ENCODE data around the gene JAK3.

DNA sequence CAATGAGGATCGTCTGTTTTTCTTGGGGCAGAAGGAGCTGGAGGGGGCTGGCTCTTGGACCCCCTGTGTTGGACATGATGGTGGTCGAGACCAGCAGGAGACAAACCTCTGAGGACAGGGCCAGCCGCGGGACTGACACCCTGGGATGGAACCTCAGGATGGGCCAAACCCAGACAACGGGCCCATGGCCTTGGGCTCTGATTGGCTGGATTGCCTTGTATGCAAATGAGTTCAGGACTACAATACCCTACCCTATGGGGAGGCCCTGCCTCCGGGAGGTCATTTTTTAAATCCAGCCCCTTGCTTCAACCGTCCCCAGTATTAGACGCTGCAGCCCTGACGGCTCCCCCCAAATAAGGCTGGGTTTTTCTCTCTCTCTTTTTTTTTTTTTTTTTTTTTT, 46.0 kb upstream of the JAK3 start:
- TF ChIP-seq, protein P1, sequence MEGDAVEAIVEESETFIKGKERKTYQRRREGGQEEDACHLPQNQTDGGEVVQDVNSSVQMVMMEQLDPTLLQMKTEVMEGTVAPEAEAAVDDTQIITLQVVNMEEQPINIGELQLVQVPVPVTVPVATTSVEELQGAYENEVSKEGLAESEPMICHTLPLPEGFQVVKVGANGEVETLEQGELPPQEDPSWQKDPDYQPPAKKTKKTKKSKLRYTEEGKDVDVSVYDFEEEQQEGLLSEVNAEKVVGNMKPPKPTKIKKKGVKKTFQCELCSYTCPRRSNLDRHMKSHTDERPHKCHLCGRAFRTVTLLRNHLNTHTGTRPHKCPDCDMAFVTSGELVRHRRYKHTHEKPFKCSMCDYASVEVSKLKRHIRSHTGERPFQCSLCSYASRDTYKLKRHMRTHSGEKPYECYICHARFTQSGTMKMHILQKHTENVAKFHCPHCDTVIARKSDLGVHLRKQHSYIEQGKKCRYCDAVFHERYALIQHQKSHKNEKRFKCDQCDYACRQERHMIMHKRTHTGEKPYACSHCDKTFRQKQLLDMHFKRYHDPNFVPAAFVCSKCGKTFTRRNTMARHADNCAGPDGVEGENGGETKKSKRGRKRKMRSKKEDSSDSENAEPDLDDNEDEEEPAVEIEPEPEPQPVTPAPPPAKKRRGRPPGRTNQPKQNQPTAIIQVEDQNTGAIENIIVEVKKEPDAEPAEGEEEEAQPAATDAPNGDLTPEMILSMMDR (IDR thresholded peaks at IDR 0.05) = no peak
- no peak for TF ChIP-seq POLR2AphosphoS5 (IDR thresholded peaks at IDR 0.05)
- no peak for TF ChIP-seq POLR2A (IDR thresholded peaks at IDR 0.05)

All from suprapubic skin (tissue), 4 donors.